SK-N-SH (cell line): Measurements from ENCODE around the gene ENKD1. TPM values are rescaled to one million over a fixed set of nuclear protein-coding genes. Genes with fewer than 3 reads are reported as not detected.

Experiments used
- CTCF ChIA-PET: fragments of 300-600, 350-600 bp; formaldehyde crosslinking; extraction: SDS; loops from one replicate; lab custom pipeline; 2021; lab: Yijun Ruan, JAX
- POLR2A ChIA-PET: fragments of 350-600 bp; sonication (Branson Sonifier 250); formaldehyde crosslinking; extraction: SDS; loops from one replicate; lab custom pipeline; 2020; ENCODE audit warnings: antibody characterized with exemption, inconsistent platforms; lab: Yijun Ruan, JAX
- DNase-seq: peaks from one replicate; pipeline ENCODE4 v3.0.0; 2012
- H2AFZ ChIP-seq: fragments of 200-600 bp; sonication (generic); 2 replicates; pipeline ENCODE4 v1.8.1; 2016; ENCODE audit warnings: antibody characterized with exemption, mild to moderate bottlenecking, low read depth
- H3F3A ChIP-seq: fragments of 200-600 bp; sonication (generic); replicated peaks from 2 replicates; pipeline ENCODE3; 2016; ENCODE audit warnings: antibody characterized with exemption, mild to moderate bottlenecking; ENCODE audit not compliant: insufficient read depth
- H3K27ac ChIP-seq, 2 experiments: fragments of 200-500 bp in 1 of 2; fragments of 200-600 bp in 1 of 2; sonication (Bioruptor generic) in 1 of 2; sonication (generic), shearing (Covaris generic) in 1 of 2; 2 replicates each; pipeline versions ENCODE4 v1.5.1 to v1.6.1; 2014 to 2016; ENCODE audit warnings: low read depth in 2 of 2, inconsistent platforms in 1 of 2, low read length in 1 of 2, mild to moderate bottlenecking in 1 of 2, mixed read lengths in 1 of 2
- H3K27me3 ChIP-seq: fragments of 200-600 bp; sonication (generic), shearing (Covaris generic); 2 replicates; pipeline ENCODE4 v1.6.1; 2016; ENCODE audit warnings: mixed run types; ENCODE audit not compliant: insufficient read depth
- H3K36me3 ChIP-seq, 2 experiments: fragments of 200-500 bp in 1 of 2; fragments of 200-600 bp in 1 of 2; sonication (Bioruptor generic) in 1 of 2; sonication (generic) in 1 of 2; replicated peaks in 1 of 2; 2 replicates each; pipeline versions ENCODE3 to v1.5.1; 2014 to 2016; ENCODE audit warnings: low read length in 1 of 2, mild to moderate bottlenecking in 1 of 2; ENCODE audit not compliant: insufficient read depth in 2 of 2, control insufficient read depth in 1 of 2
- H3K4me1 ChIP-seq, 2 experiments: fragments of 200-500 bp in 1 of 2; fragments of 200-600 bp in 1 of 2; sonication (Bioruptor generic) in 1 of 2; sonication (generic), shearing (Covaris generic) in 1 of 2; 2 replicates each; pipeline versions ENCODE4 v1.5.1 to v1.6.1; 2014 to 2016; ENCODE audit warnings: low read depth in 1 of 2, low read length in 1 of 2, mixed run types in 1 of 2; ENCODE audit not compliant: insufficient read depth in 2 of 2, control insufficient read depth in 1 of 2
- H3K4me2 ChIP-seq: fragments of 200-600 bp; sonication (generic), shearing (Covaris generic); 2 replicates; pipeline ENCODE4 v1.6.1; 2017; ENCODE audit warnings: mixed run types
- H3K4me3 ChIP-seq, 2 experiments: fragments of 200-500 bp in 1 of 2; fragments of 200-600 bp in 1 of 2; sonication (Bioruptor generic) in 1 of 2; sonication (generic), shearing (Covaris generic) in 1 of 2; 2 replicates each; pipeline versions ENCODE4 v1.5.1 to v1.8.1; 2014 to 2016; ENCODE audit warnings: low read depth in 2 of 2, inconsistent platforms in 1 of 2, low read length in 1 of 2, mild to moderate bottlenecking in 1 of 2, mixed read lengths in 1 of 2, moderate library complexity in 1 of 2
- H3K79me2 ChIP-seq: fragments of 200-600 bp; sonication (generic); 2 replicates; pipeline ENCODE4 v1.8.1; 2017; ENCODE audit warnings: mild to moderate bottlenecking; ENCODE audit not compliant: insufficient read depth
- H3K9ac ChIP-seq: fragments of 200-600 bp; sonication (generic); 2 replicates; pipeline ENCODE4 v1.6.1; 2017; ENCODE audit warnings: mixed run types
- H3K9me2 ChIP-seq: fragments of 200-600 bp; sonication (generic); 2 replicates; pipeline ENCODE4 v1.6.1; 2017; ENCODE audit warnings: mixed run types
- H3K9me3 ChIP-seq: fragments of 200-600 bp; sonication (generic); 2 replicates; pipeline ENCODE4 v1.6.1; 2017; ENCODE audit warnings: mixed run types, mild to moderate bottlenecking, moderate library complexity
- H4K20me1 ChIP-seq: fragments of 200-600 bp; sonication (generic); 2 replicates; pipeline ENCODE4 v1.6.1; 2017; ENCODE audit warnings: mild to moderate bottlenecking, mixed run types; ENCODE audit not compliant: insufficient read depth
- CHD2 ChIP-seq: fragments of 150-350 bp; IDR thresholded peaks from 2 replicates; pipeline ENCODE4 v1.6.1; 2018; ENCODE audit warnings: low read length; ENCODE audit not compliant: partially characterized antibody
- CTCF ChIP-seq: fragments of 200-600 bp; sonication (generic); IDR thresholded peaks from 2 replicates; pipeline ENCODE4 v1.6.1; 2017; ENCODE audit warnings: antibody characterized with exemption, mild to moderate bottlenecking, moderate library complexity
- EP300 ChIP-seq, 2 experiments: IDR thresholded peaks; 2 replicates each; pipeline versions ENCODE4 v1.4.0 to v1.6.1; 2012; ENCODE audit warnings: borderline replicate concordance in 1 of 2, low read depth in 1 of 2, low read length in 1 of 2
- EZH2phosphoT487 ChIP-seq: fragments of 200-600 bp; sonication (generic); IDR thresholded peaks from 2 replicates; pipeline ENCODE4 v1.6.1; 2017; ENCODE audit warnings: low read depth, mixed run types, mild to moderate bottlenecking, antibody characterized with exemption, moderate library complexity, borderline replicate concordance
- FOXM1 ChIP-seq: IDR thresholded peaks from 2 replicates; pipeline ENCODE4 v1.4.0; 2012; ENCODE audit warnings: low read depth, mild to moderate bottlenecking
- GATA2 ChIP-seq: sonication (generic); formaldehyde crosslinking; IDR thresholded peaks from 2 replicates; pipeline ENCODE4 v1.5.0; 2020; ENCODE audit warnings: mild to moderate bottlenecking, missing genetic modification reagents
- IRF3 ChIP-seq: fragments of 150-350 bp; IDR thresholded peaks from 2 replicates; pipeline ENCODE4 v1.6.1; 2016; ENCODE audit warnings: mild to moderate bottlenecking, low read depth, low read length
- NFIC ChIP-seq: IDR thresholded peaks from 2 replicates; pipeline ENCODE4 v1.4.0; 2012; ENCODE audit warnings: borderline replicate concordance
- NRF1 ChIP-seq: IDR thresholded peaks from 2 replicates; pipeline ENCODE4 v1.6.1; 2012; ENCODE audit warnings: low read depth, mild to moderate bottlenecking, low read length
- RAD21 ChIP-seq: IDR thresholded peaks from 2 replicates; pipeline ENCODE4 v1.6.1; 2012; ENCODE audit warnings: mild to moderate bottlenecking, low read length
- RCOR1 ChIP-seq: fragments of 150-350 bp; IDR thresholded peaks from 2 replicates; pipeline ENCODE4 v1.6.1; 2017; ENCODE audit warnings: antibody characterized with exemption, low read length
- REST ChIP-seq: IDR thresholded peaks from 2 replicates; pipeline ENCODE4 v1.6.1; 2012; ENCODE audit warnings: mild to moderate bottlenecking, low read depth, low read length, moderate library complexity
- SIN3A ChIP-seq: IDR thresholded peaks from 2 replicates; pipeline ENCODE4 v1.6.1; 2012; ENCODE audit warnings: low read depth, mild to moderate bottlenecking, low read length, moderate library complexity, borderline replicate concordance
- SMC3 ChIP-seq: IDR thresholded peaks from 2 replicates; pipeline ENCODE4 v1.6.1; 2012; ENCODE audit warnings: low read depth, low read length, improper control_type of control experiment
- TAF1 ChIP-seq: IDR thresholded peaks from 2 replicates; pipeline ENCODE4 v1.6.1; 2012; ENCODE audit warnings: low read depth, mild to moderate bottlenecking, low read length, moderate library complexity, borderline replicate concordance
- TCF12 ChIP-seq: IDR thresholded peaks from 2 replicates; pipeline ENCODE4 v1.4.0; 2012
- WGBS: methylation state at CpG from one replicate; pipeline ENCODE4 v1.1.6; 2017; ENCODE audit warnings: low lambda C conversion rate; 5-methylcytosine and 5-hydroxymethylcytosine counted together
- polyA plus RNA-seq, 3 experiments: library from polyadenylated mRNA; depleted of rRNA; stranded (reverse); fragments of >200 nt; gene quantifications; 2 replicates each; pipeline ENCODE4 v1.2.3, GENCODE V29; 2012

Gene ENKD1
- polyA plus RNA-seq, 1 of the 3 experiments (the other 2 are of a cell fraction) = 21.0 TPM

- H3K36me3 ChIP-seq = peaks cover 0 to 2% of the 10 kb centered on the region in 2 experiments
- peaks cover 19% of the 10 kb centered on the region; the same call in 1 of the 2 replicates for H4K20me1 ChIP-seq
- H3K4me2 ChIP-seq = no peak overlapping the region
- no peak overlapping the region for H3K27ac ChIP-seq
- H3K9me3 ChIP-seq = no peaks in the 10 kb centered on the region
- H2AFZ ChIP-seq = no peak overlapping the region
- CTCF ChIA-PET = interaction anchor here (1.0 kb wide), 1 partner anchor 110 kb away, joined by 3 read pairs; no protein-coding TSS in a partner anchor
- WGBS = 94% methylated on average over 4 of the region's 4 CpGs
- H3K79me2 ChIP-seq = peaks cover 92% of the 10 kb centered on the region
- H3K4me3 ChIP-seq = no peak overlapping the region
- H3F3A ChIP-seq = peaks cover 8% of the 10 kb centered on the region
- no peaks in the 10 kb centered on the region for H3K9me2 ChIP-seq
- DNase-seq = no peak
- no peak overlapping the region for H3K9ac ChIP-seq
- TF ChIP-seq RCOR1 (no peak), TCF12 (no peak), NRF1 (no peak), CHD2 (no peak), RAD21 (no peak), NFIC (no peak)
- POLR2A ChIA-PET = no interaction called here
- H3K27me3 ChIP-seq = no peaks in the 10 kb centered on the region
- H3K4me1 ChIP-seq = peaks cover 0 to 12% of the 10 kb centered on the region in 2 experiments; a peak in 1 of 4 replicates
Measured at GRCh38 chr16:67707210-67707609, 40.7 kb upstream of the ENKD1 start.

- POLR2A ChIA-PET = no interaction called here
- Histone ChIP-seq H4K20me1 (0 out of 2 replicates have a peak, but pooled peaks cover 10% of the 10 kb centered on the region), H3K27me3 (no peaks in the 10 kb centered on the region), H3K9me2 (no peaks in the 10 kb centered on the region), H2AFZ (no peak overlapping the region), H3K79me2 (peaks cover 93% of the 10 kb centered on the region)
- WGBS = 94% methylated on average over 5 of the region's 5 CpGs
- TF ChIP-seq FOXM1 = no peak
- no peak for TF ChIP-seq REST
- no peak for TF ChIP-seq IRF3
- TF ChIP-seq CTCF = no peak
- TF ChIP-seq EZH2phosphoT487 = no peak
- TF ChIP-seq NRF1 = no peak
- no peak for TF ChIP-seq TCF12
- no peak for TF ChIP-seq EP300 (IDR thresholded peaks at IDR 0.05; ENCODE audit: borderline replicate concordance in 1 of 2, low read depth in 1 of 2, low read length in 1 of 2)
- TF ChIP-seq SIN3A = no peak
- TF ChIP-seq TAF1 = no peak
- no peak for TF ChIP-seq SMC3
- no peak for TF ChIP-seq GATA2 (CRISPR knock-in tag)
- TF ChIP-seq RCOR1 = no peak
- TF ChIP-seq, all 33 proteins: peak for 0
- Histone ChIP-seq H3K27ac (no peak overlapping the region), H3K9ac (no peak overlapping the region), H3K9me3 (peaks cover 5% of the 10 kb centered on the region; the same call in 1 of the 2 replicates), H3F3A (peaks cover 4% of the 10 kb centered on the region), H3K4me3 (no peak overlapping the region), H3K4me2 (no peak overlapping the region), H3K4me1 (peaks cover 0 to 12% of the 10 kb centered on the region in 2 experiments; a peak in 1 of 4 replicates), H3K36me3 (peaks cover 0 to 8% of the 10 kb centered on the region in 2 experiments)
- no peak for DNase-seq
- CTCF ChIA-PET = interaction anchor here (1.0 to 1.5 kb wide), 4 partner anchors 9 to 183 kb away, joined by 4 to 5 read pairs (median 4); no protein-coding TSS in a partner anchor
Measured at GRCh38 chr16:67704110-67704509, 37.6 kb upstream of the ENKD1 start.
